Right atrium auricular region (tissue), 2 donors: ENCODE data around the gene NUDT8. TPM values are rescaled to one million over a fixed set of nuclear protein-coding genes. Genes with fewer than 3 reads are reported as not detected.
A peak's percentile ranks its signal among the peaks of the same experiment; 100 is the strongest.

Experiments used
- DNase-seq: peaks from one replicate; pipeline ENCODE4 v3.0.0-alpha.2; 2019; ENCODE audit warnings: low spot score
- H3K27ac ChIP-seq, 2 donors: fragments of 200-600 bp; sonication (generic); 1 replicate in 1 of 2; 2 replicates in 1 of 2; pipeline ENCODE4 v1.5.1; 2016 to 2019
- H3K27me3 ChIP-seq, 2 donors: fragments of 200-600 bp; sonication (generic); one replicate each; pipeline versions ENCODE4 v1.5.1 to v1.6.0; 2017 to 2019
- H3K36me3 ChIP-seq: fragments of 200-600 bp; sonication (generic); one replicate; pipeline ENCODE4 v1.5.1; 2016
- H3K4me1 ChIP-seq, 2 donors: fragments of 200-600 bp; sonication (generic); one replicate each; pipeline versions ENCODE4 v1.5.1 to v1.6.0; 2017 to 2019
- H3K4me3 ChIP-seq, 2 donors: fragments of 200-600 bp; sonication (generic); 1 replicate in 1 of 2; 2 replicates in 1 of 2; pipeline ENCODE4 v1.5.1; 2017 to 2019; ENCODE audit warnings: mild to moderate bottlenecking in 1 of 2, moderate library complexity in 1 of 2
- H3K9me3 ChIP-seq, 2 donors: fragments of 200-600 bp; sonication (generic); one replicate each; pipeline ENCODE4 v1.5.1; 2019
- total RNA-seq, 2 donors: library from RNA; depleted of rRNA; stranded (reverse); fragments of >200 nt; gene quantifications; one replicate each; pipeline ENCODE4 v1.1.0, GENCODE V29; 2016
- TF ChIP-seq, protein P1 (sequence below), 2 donors: fragments of 200-600 bp; sonication (generic); IDR thresholded peaks; one replicate each; pipeline ENCODE4 v1.5.1; 2019; ENCODE audit warnings: antibody characterized with exemption in 2 of 2

The NUDT8 gene
- total RNA-seq, 2 donors from 2014 or later = 29.8 to 78.6 TPM

DNA sequence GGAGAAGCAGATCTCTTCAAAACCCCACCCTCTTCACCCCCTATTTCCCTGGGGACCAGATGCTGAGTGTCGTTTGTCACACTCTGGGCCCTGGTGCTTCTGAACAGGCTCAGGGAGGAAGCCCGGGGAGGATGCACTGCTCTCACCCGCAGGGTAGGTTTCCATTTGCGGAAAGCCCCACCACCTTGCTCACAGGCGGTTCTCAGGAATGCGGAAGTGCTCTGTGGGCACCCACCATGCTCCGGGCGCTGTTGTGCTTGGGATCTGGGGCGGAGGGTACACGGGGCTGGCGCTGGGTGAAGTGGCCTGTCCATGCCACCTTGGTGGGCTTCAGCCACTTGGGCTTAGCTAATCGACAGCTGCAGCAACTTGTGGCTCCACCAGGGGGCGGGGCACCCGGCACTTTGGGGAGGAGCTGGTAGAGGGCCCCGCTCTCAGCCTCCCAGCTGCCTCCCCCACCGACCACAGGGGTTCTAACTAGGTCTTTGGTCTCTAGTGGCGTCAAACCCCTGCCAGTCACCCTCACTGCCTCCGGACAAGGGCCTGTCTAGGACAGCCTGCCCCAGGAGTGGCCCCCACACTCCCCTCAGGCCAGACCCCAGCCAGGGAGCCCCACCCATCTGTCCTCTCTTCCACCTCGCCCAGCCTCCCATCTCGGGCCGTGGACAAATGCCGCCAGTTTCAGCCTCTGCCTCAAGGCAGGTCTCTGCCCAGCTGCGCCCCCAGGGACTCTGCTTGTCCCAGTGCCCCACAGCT is 15.6 kb downstream of the NUDT8 start:
- H3K9me3 ChIP-seq = no peaks in the 10 kb centered on the region
- peaks cover 39% of the 10 kb centered on the region for H3K36me3 ChIP-seq
- peak overlapping the region; percentile 20 to 49 for H3K4me3 ChIP-seq
- peak overlapping the region; percentile 51 to 72 for H3K27ac ChIP-seq
- DNase-seq = no peak
- H3K27me3 ChIP-seq = no peaks in the 10 kb centered on the region
- peaks cover 0 to 36% of the 10 kb centered on the region in 2 donors for H3K4me1 ChIP-seq
- TF ChIP-seq, protein P1, sequence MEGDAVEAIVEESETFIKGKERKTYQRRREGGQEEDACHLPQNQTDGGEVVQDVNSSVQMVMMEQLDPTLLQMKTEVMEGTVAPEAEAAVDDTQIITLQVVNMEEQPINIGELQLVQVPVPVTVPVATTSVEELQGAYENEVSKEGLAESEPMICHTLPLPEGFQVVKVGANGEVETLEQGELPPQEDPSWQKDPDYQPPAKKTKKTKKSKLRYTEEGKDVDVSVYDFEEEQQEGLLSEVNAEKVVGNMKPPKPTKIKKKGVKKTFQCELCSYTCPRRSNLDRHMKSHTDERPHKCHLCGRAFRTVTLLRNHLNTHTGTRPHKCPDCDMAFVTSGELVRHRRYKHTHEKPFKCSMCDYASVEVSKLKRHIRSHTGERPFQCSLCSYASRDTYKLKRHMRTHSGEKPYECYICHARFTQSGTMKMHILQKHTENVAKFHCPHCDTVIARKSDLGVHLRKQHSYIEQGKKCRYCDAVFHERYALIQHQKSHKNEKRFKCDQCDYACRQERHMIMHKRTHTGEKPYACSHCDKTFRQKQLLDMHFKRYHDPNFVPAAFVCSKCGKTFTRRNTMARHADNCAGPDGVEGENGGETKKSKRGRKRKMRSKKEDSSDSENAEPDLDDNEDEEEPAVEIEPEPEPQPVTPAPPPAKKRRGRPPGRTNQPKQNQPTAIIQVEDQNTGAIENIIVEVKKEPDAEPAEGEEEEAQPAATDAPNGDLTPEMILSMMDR (IDR thresholded peaks at IDR 0.05) = peak; percentile 70 to 84

DNA sequence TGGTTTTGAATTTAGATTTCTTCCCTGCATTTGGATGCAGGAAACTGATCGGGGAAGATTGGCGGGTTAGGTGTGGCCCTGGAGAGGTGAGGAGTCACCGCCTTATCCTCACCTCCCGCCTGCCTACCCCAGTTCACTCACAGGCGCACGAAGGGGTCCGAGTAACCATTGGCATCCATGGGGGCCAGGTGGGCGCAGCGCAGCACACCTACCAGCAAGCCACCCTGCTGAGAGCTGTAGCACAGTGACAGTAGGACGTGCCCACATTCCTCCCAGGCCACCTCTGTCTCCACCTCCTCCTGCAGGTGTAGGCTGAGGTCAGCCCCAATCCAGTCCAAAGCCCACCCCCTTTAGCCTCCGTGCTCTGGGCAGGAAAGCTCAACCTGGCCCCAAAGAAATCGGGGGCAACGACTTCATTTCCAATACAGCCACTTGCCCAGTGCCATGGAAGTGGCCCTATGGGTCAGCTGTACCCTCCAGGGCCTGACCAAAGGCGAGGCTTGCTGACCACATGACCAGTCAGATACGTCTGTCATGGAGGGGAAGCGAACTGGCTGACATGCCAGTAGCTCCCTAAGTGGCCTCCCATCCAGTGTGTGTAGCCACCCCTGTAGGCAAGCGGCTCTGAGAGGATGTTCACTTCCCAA is 16.3 kb downstream of the NUDT8 start:
- no peak for DNase-seq
- Histone ChIP-seq H3K4me3 (peak overlapping the region in 1 of 2 donors; percentile 49), H3K36me3 (peaks cover 46% of the 10 kb centered on the region), H3K9me3 (no peaks in the 10 kb centered on the region), H3K27ac (peak overlapping the region; percentile 51 to 72), H3K4me1 (peaks cover 0 to 38% of the 10 kb centered on the region in 2 donors), H3K27me3 (no peaks in the 10 kb centered on the region)
- TF ChIP-seq, protein P1 (IDR thresholded peaks at IDR 0.05) = no peak

DNA sequence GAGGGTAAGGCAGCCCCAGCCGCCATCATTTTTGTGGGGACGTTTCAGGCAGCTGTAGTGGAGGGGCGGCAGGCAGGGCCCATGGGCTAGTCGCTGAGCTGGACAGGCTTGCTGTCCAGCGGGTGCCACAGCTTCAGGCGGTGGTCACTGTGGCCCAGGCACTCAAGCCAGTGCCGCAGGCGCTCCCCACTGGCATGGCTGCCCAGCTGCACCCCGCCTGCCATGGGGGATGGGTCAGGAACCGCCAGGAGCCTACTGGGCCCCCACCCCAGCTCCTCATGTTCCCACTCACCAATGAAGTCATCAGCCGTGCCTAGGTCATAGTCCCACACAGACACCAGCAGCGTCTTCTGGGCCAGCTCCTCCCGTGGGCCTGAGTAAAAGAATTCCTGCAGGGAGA is 17.0 kb downstream of the NUDT8 start:
- H3K4me1 ChIP-seq = peaks cover 0 to 45% of the 10 kb centered on the region in 2 donors
- TF ChIP-seq, protein P1 (IDR thresholded peaks at IDR 0.05) = no peak
- H3K36me3 ChIP-seq = peaks cover 46% of the 10 kb centered on the region
- H3K27ac ChIP-seq = no peak overlapping the region
- H3K9me3 ChIP-seq = no peaks in the 10 kb centered on the region
- no peak for DNase-seq
- H3K4me3 ChIP-seq = no peak overlapping the region
- no peaks in the 10 kb centered on the region for H3K27me3 ChIP-seq

DNA sequence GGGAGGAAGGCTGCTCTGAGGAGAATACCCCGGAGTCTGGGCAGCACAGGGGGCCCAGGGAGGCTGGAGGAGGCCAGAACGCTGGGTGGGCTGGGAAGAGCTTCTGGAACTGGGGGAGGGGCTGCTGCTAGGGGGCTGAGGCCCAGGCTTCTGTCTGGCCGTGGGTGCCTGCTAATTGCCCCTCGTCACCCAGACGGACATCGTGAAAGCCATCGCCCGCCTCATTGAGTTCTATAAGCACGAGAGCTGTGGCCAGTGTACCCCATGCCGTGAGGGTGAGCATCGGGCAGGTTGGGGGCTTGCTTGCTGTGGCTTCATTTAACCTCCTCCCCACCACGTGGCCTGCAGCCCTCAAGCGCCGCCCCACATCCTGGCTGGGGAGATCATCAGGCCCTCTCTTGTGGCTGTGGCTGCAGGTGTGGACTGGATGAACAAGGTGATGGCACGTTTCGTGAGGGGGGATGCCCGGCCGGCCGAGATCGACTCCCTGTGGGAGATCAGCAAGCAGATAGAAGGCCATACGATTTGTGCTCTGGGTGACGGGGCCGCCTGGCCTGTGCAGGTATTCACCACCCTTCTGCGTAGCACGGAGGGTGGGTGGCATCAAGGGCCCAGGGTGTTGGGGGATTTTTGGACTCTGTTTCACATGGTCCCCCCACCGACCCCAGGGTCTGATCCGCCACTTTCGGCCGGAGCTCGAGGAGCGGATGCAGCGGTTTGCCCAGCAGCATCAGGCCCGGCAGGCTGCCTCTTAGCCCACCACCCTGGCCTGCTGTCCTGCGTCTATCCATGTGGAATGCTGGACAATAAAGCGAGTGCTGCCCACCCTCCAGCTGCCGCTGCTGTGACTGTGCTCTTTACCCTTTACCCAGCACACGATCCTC is 17.8 kb downstream of the NUDT8 start:
- H3K4me3 ChIP-seq = no peak overlapping the region
- DNase-seq = no peak
- H3K9me3 ChIP-seq = no peaks in the 10 kb centered on the region
- H3K4me1 ChIP-seq = peaks cover 0 to 51% of the 10 kb centered on the region in 2 donors
- peaks cover 46% of the 10 kb centered on the region for H3K36me3 ChIP-seq
- TF ChIP-seq, protein P1 (IDR thresholded peaks at IDR 0.05) = no peak
- no peak overlapping the region for H3K27ac ChIP-seq
- no peaks in the 10 kb centered on the region for H3K27me3 ChIP-seq

DNA sequence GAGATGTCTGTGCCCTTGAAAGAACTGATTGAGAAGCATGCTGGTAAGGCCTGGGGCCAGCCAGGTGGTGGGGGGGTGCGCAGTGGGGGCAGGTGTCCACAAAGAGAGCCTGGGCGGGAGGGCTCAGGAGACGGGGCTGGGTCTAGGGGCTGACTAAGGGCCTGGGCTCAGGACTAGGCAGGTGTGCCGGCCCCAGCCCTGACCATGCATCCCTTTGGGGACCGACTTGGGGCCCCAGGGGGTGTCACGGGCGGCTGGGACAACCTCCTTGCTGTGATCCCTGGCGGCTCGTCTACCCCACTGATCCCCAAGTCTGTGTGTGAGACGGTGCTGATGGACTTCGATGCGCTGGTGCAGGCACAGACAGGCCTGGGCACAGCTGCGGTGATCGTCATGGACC is 18.6 kb downstream of the NUDT8 start:
- Histone ChIP-seq H3K27me3 (no peaks in the 10 kb centered on the region), H3K27ac (no peak overlapping the region), H3K36me3 (peaks cover 46% of the 10 kb centered on the region), H3K4me1 (peaks cover 0 to 48% of the 10 kb centered on the region in 2 donors), H3K9me3 (no peaks in the 10 kb centered on the region), H3K4me3 (no peak overlapping the region)
- DNase-seq = no peak
- TF ChIP-seq, protein P1 (IDR thresholded peaks at IDR 0.05) = no peak
